GM12878 (cell line): ENCODE data around the gene BACE2.
"Not testable (repeated sequence)": the region's sequence is repeated elsewhere in the genome, so short reads cannot be mapped to it uniquely, and the experiment has no call there.

Experiments used
- BHLHE40 ChIP-seq, 2 experiments: fragments of 450-650 bp in 1 of 2; IDR thresholded peaks; 2 replicates each; pipeline ENCODE4 v1.6.1; 2011 to 2017; ENCODE audit warnings: low read depth in 2 of 2, borderline replicate concordance in 1 of 2, improper control_type of control experiment in 1 of 2, low read length in 1 of 2, mild to moderate bottlenecking in 1 of 2
- BMI1 ChIP-seq: fragments of 450-650 bp; IDR thresholded peaks from 2 replicates; pipeline ENCODE4 v1.6.1; 2016; ENCODE audit warnings: mild to moderate bottlenecking, moderate library complexity, borderline replicate concordance
- CEBPB ChIP-seq, 2 experiments: fragments of 150-350 bp in 1 of 2; IDR thresholded peaks; 2 replicates each; pipeline ENCODE4 v1.6.1; 2012 to 2014; ENCODE audit warnings: low read depth in 2 of 2, low read length in 2 of 2, borderline replicate concordance in 1 of 2, inconsistent platforms in 1 of 2
- CHD2 ChIP-seq: IDR thresholded peaks from 2 replicates; pipeline ENCODE4 v1.6.1; 2011; ENCODE audit warnings: low read depth, low read length, improper control_type of control experiment, borderline replicate concordance
- CREM ChIP-seq: IDR thresholded peaks from 2 replicates; pipeline ENCODE4 v1.6.1; 2014; ENCODE audit warnings: antibody characterized with exemption, low read depth
- CTCF ChIP-seq, 3 experiments: IDR thresholded peaks in 2 of 3; conservative IDR thresholded peaks in 1 of 3; 2 replicates each; pipeline ENCODE4 v1.5.1; 2011; ENCODE audit warnings: low read depth in 3 of 3, low read length in 3 of 3, mild to moderate bottlenecking in 3 of 3, control low read depth in 2 of 3, moderate library complexity in 2 of 3, inconsistent platforms in 1 of 3, mixed read lengths in 1 of 3; ENCODE audit not compliant: control insufficient read depth in 2 of 3, insufficient read depth in 1 of 3; ENCODE audit errors: extremely low read depth in 1 of 3
- EGR1 ChIP-seq, 2 experiments: IDR thresholded peaks; 1 replicate in 1 of 2; 2 replicates in 1 of 2; pipeline ENCODE4 v1.6.1; 2011 to 2012; ENCODE audit warnings: low read depth in 2 of 2, low read length in 2 of 2, borderline replicate concordance in 1 of 2, mild to moderate bottlenecking in 1 of 2, moderate library complexity in 1 of 2
- KAT2A ChIP-seq: conservative IDR thresholded peaks from 2 replicates; pipeline ENCODE4 v1.6.1; 2011; ENCODE audit warnings: low read depth, low read length; ENCODE audit not compliant: control insufficient read depth
- POLR2AphosphoS5 ChIP-seq: IDR thresholded peaks from 2 replicates; pipeline ENCODE4 v1.6.1; 2011; ENCODE audit warnings: mild to moderate bottlenecking, low read length, inconsistent platforms
- RAD21 ChIP-seq: IDR thresholded peaks from 2 replicates; pipeline ENCODE4 v1.6.1; 2011; ENCODE audit warnings: mild to moderate bottlenecking, low read depth, low read length, moderate library complexity; ENCODE audit not compliant: insufficient read depth
- REST ChIP-seq: IDR thresholded peaks from 2 replicates; pipeline ENCODE4 v1.6.1; 2012; ENCODE audit warnings: mild to moderate bottlenecking, low read depth, low read length
- TCF3 ChIP-seq: IDR thresholded peaks from 2 replicates; pipeline ENCODE4 v1.6.1; 2012; ENCODE audit warnings: low read depth, mild to moderate bottlenecking, low read length, borderline replicate concordance; ENCODE audit not compliant: insufficient read depth
- ZNF274 ChIP-seq: IDR thresholded peaks from one replicate; pipeline ENCODE4 v1.8.0; 2011; ENCODE audit not compliant: insufficient read length, insufficient read depth
- ZZZ3 ChIP-seq: IDR thresholded peaks from 2 replicates; pipeline ENCODE4 v1.6.1; 2011; ENCODE audit warnings: low read depth; ENCODE audit not compliant: control insufficient read depth, insufficient read length

GRCh38 chr21:41198647-41199046 lies 30.7 kb downstream of the BACE2 start:
- TF ChIP-seq ZZZ3; ZNF274; POLR2AphosphoS5; BMI1; RAD21; BHLHE40 (IDR thresholded peaks at IDR 0.05; ENCODE audit: borderline replicate concordance in 1 of 2, low read depth in 2 of 2, low read length in 1 of 2); EGR1 (IDR thresholded peaks at IDR 0.05; ENCODE audit: borderline replicate concordance in 1 of 2, low read depth in 2 of 2, low read length in 2 of 2); TCF3; CTCF (IDR thresholded peaks at IDR 0.05 in 2 of 3, conservative IDR thresholded peaks at IDR 0.05 in 1 of 3; ENCODE audit: control insufficient read depth in 2 of 3, extremely low read depth in 1 of 3, insufficient read depth in 1 of 3, low read depth in 3 of 3, low read length in 3 of 3); CEBPB (IDR thresholded peaks at IDR 0.05; ENCODE audit: borderline replicate concordance in 1 of 2, low read depth in 2 of 2, low read length in 2 of 2); KAT2A; CHD2; CREM; REST: not testable (repeated sequence)
